Loucy (cell line): ENCODE measurements around the gene BCL3.
"Not testable (repeated sequence)": the region's sequence is repeated elsewhere in the genome, so short reads cannot be mapped to it uniquely, and the experiment has no call there.

Source experiments
- EZH2phosphoT487 ChIP-seq: fragments of 200-600 bp; IDR thresholded peaks from 2 replicates; pipeline ENCODE4 v1.6.1; 2018; ENCODE audit warnings: antibody characterized with exemption, mild to moderate bottlenecking, moderate library complexity, borderline replicate concordance
- TF ChIP-seq, protein P1 (sequence below): fragments of 200-600 bp; sonication (generic); conservative IDR thresholded peaks from 2 replicates; pipeline ENCODE4 v1.5.1; 2014; ENCODE audit warnings: mild to moderate bottlenecking, antibody characterized with exemption, low read length

DNA sequence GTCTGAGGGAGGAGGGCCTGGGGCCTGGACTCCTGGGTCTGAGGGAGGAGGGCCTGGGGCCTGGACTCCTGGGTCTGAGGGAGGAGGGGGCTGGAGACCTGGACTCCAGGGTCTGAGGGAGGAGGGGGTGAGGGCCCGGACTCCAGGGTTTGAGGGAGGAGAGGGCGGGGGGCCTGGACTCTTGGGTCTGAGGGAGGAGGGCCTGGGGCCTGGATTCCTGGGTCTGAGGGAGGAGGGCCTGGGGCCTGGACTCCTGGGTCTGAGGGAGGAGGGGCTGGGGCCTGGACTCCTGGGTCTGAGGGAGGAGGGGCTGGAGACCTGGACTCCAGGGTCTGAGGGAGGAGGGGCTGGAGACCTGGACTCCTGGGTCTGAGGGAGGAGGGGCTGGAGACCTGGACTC, 33.2 kb downstream of the BCL3 start:
- TF ChIP-seq, protein P1, sequence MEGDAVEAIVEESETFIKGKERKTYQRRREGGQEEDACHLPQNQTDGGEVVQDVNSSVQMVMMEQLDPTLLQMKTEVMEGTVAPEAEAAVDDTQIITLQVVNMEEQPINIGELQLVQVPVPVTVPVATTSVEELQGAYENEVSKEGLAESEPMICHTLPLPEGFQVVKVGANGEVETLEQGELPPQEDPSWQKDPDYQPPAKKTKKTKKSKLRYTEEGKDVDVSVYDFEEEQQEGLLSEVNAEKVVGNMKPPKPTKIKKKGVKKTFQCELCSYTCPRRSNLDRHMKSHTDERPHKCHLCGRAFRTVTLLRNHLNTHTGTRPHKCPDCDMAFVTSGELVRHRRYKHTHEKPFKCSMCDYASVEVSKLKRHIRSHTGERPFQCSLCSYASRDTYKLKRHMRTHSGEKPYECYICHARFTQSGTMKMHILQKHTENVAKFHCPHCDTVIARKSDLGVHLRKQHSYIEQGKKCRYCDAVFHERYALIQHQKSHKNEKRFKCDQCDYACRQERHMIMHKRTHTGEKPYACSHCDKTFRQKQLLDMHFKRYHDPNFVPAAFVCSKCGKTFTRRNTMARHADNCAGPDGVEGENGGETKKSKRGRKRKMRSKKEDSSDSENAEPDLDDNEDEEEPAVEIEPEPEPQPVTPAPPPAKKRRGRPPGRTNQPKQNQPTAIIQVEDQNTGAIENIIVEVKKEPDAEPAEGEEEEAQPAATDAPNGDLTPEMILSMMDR: not testable (repeated sequence)
- not testable (repeated sequence) for TF ChIP-seq EZH2phosphoT487
